ENCODE results near the gene MSLN.

MSLN gene

GRCh38 chr16:724188-725040 is 36.1 kb upstream of the MSLN start:
- DNase-seq, result no peak

GRCh38 chr16:725041-725376 is 35.5 kb upstream of the MSLN start:
- no peak for DNase-seq

- DNase-seq, result no peak
Observed at GRCh38 chr16:725463-726187, 34.9 kb upstream of the MSLN start.

- no peak for DNase-seq
Observed at GRCh38 chr16:726188-726437, 34.4 kb upstream of the MSLN start.

GRCh38 chr16:726438-727290 is 33.9 kb upstream of the MSLN start, which contains the start of the genes CCDC78 and HAGHL:
Gene CCDC78 (minus strand): TSS chr16:726443. CDS start chr16:726367, 76 bp downstream.
Gene HAGHL (plus strand): TSS chr16:727106. CDS start chr16:727510, 404 bp downstream.
- peak; percentile 71 for DNase-seq

GRCh38 chr16:727291-727977 is 33.1 kb upstream of the MSLN start:
- no peak for DNase-seq

GRCh38 chr16:728131-728889 is 32.2 kb upstream of the MSLN start:
- peak; percentile 63 for DNase-seq

GRCh38 chr16:728890-729744 is 31.4 kb upstream of the MSLN start:
- no peak for DNase-seq

- no peak for DNase-seq
Observed at GRCh38 chr16:729768-730665, 30.5 kb upstream of the MSLN start.

- DNase-seq, result no peak
Observed at GRCh38 chr16:730666-731509, 29.6 kb upstream of the MSLN start.

GRCh38 chr16:732332-732731 is 28.2 kb upstream of the MSLN start:
- no peak for DNase-seq

- DNase-seq, result no peak
Observed at GRCh38 chr16:732936-733335, 27.6 kb upstream of the MSLN start.

- peak; percentile 63 for DNase-seq
Observed at GRCh38 chr16:733382-734207, 26.9 kb upstream of the MSLN start.

GRCh38 chr16:734208-734980 is 26.1 kb upstream of the MSLN start:
- DNase-seq, result no peak

GRCh38 chr16:734981-735881 is 25.3 kb upstream of the MSLN start:
- DNase-seq, result no peak

- DNase-seq, result no peak
Observed at GRCh38 chr16:735982-736453, 24.5 kb upstream of the MSLN start.
